MM.1S (cell line): ENCODE data around the gene IL2RA.

Experiments used
- CTCF ChIP-seq: fragments of 300-600 bp; sonication (generic); IDR thresholded peaks from 2 replicates; pipeline ENCODE4 v1.5.1; 2016; ENCODE audit warnings: antibody characterized with exemption, low read length, mixed read lengths
- EZH2 ChIP-seq: fragments of 300-600 bp; sonication (generic); optimal IDR thresholded peaks from 2 replicates; pipeline ENCODE3; 2017; ENCODE audit warnings: low read depth, mild to moderate bottlenecking, antibody characterized with exemption, low read length, mixed read lengths
- EZH2phosphoT487 ChIP-seq: fragments of 300-600 bp; sonication (generic); IDR thresholded peaks from 2 replicates; pipeline ENCODE4 v1.6.1; 2018; ENCODE audit warnings: antibody characterized with exemption, low read length

DNA sequence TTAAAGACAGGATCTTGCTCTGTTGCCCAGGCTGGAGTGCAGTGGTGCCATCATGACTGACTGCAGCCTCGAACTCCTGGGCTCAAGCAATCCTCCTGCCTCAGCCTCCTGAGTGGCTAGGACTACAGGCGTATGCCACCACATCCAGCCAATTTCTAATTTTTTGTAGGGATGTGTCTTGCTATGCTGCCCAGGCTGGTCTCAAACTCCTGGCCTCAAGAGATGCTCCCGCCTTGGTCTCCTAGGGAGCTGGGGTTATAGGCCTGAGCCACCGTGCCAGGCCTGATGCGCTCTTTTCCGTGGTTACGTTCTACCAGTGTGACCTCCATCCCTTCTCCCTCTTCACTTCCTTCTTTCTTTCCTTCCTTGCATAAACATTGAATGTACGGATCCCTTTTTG, 50.6 kb downstream of the IL2RA start:
- TF ChIP-seq CTCF (no peak), EZH2 (no peak), EZH2phosphoT487 (no peak)
